Measurements from ENCODE around the gene RPS21.

- peak; percentile 44 to 75 (median 70) for TF ChIP-seq CTCF (IDR thresholded peaks at IDR 0.05)
- TF ChIP-seq POLR2A (IDR thresholded peaks at IDR 0.05), result no peak
These were observed 10.5 kb upstream of the RPS21 start for GRCh38 chr20:62376112-62377063.
